Measurements from ENCODE around the gene RSL1D1.

DNA sequence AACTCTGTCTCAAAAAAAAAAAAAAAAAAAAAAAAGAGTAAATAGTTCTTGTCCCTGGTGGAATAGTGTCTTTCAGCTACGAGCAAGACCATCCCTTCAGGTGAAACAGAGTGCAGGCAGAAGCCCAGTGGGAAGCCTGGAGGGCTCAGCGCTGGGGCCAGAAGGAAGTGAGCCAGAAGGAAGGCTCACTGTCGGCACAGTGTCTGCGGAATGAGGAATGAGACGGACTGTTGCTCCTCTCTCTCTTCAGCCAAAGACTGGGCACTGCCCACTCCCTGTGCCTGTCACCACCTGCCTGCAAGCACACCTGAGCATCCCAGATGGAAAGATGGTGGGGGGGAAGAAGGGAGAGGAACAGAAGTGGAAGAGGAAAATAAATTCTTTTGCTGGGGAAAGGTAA, 7.5 kb downstream of the RSL1D1 start:
- TF ChIP-seq, protein P1, sequence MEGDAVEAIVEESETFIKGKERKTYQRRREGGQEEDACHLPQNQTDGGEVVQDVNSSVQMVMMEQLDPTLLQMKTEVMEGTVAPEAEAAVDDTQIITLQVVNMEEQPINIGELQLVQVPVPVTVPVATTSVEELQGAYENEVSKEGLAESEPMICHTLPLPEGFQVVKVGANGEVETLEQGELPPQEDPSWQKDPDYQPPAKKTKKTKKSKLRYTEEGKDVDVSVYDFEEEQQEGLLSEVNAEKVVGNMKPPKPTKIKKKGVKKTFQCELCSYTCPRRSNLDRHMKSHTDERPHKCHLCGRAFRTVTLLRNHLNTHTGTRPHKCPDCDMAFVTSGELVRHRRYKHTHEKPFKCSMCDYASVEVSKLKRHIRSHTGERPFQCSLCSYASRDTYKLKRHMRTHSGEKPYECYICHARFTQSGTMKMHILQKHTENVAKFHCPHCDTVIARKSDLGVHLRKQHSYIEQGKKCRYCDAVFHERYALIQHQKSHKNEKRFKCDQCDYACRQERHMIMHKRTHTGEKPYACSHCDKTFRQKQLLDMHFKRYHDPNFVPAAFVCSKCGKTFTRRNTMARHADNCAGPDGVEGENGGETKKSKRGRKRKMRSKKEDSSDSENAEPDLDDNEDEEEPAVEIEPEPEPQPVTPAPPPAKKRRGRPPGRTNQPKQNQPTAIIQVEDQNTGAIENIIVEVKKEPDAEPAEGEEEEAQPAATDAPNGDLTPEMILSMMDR (conservative IDR thresholded peaks at IDR 0.05 in 1 of 2, IDR thresholded peaks at IDR 0.05 in 1 of 2; ENCODE audit: low read depth in 1 of 2, low read length in 2 of 2), result no peak
- TF ChIP-seq EZH2 (IDR thresholded peaks at IDR 0.05; ENCODE audit: low read length, missing control alignments), result no peak
